Esophagus muscularis mucosa (tissue), 3 donors: ENCODE data around the gene OR6B1.

ENCODE experiments used
- CTCF ChIP-seq, 3 experiments: fragments of 200-600 bp in 2 of 3; fragments of 450-650 bp in 1 of 3; sonication (generic) in 2 of 3; IDR thresholded peaks; one replicate each; pipeline ENCODE4 v1.5.1; 2017 to 2019; ENCODE audit warnings: antibody characterized with exemption in 3 of 3, mild to moderate bottlenecking in 2 of 3, moderate library complexity in 1 of 3
- POLR2A ChIP-seq: fragments of 450-650 bp; IDR thresholded peaks from one replicate; pipeline ENCODE4 v1.6.1; 2017; ENCODE audit warnings: antibody characterized with exemption, moderate library complexity, mild to moderate bottlenecking, low read depth

DNA sequence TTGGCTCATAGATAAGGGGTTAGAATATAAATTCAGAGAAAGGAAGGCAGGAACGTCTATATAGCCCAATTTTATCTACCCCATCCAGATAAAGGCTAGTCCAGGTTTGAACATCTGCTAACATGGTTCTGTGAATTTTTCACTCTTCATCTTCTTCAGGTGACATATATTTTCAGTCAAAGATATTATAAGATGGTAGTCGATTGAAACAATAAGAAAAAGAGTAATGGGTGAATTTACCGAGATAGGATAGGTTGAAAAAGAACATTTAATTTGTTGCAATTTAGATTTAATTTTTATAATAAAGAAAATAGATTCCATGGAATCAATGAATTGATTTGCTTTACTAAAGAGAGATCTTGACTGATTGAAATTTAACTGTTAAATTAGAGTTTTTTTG lies 45.6 kb upstream of the OR6B1 start, which contains the start of gene OR2F1:
- no peak for TF ChIP-seq POLR2A
- no peak for TF ChIP-seq CTCF (IDR thresholded peaks at IDR 0.05)
